Vagina (tissue), 2 donors: Measurements from ENCODE around the gene ATP7B. TPM values are rescaled to one million over a fixed set of nuclear protein-coding genes. Genes with fewer than 3 reads are reported as not detected.
"Not testable (repeated sequence)": the region's sequence is repeated elsewhere in the genome, so short reads cannot be mapped to it uniquely, and the experiment has no call there.

Source experiments
- DNase-seq, 2 donors: peaks; one replicate each; pipeline ENCODE4 v3.0.0-alpha.2; 2017; ENCODE audit errors: extremely low spot score in 2 of 2
- H3K27ac ChIP-seq: fragments of 200-600 bp; sonication (generic); one replicate; pipeline ENCODE4 v1.5.1; 2019
- H3K27me3 ChIP-seq: fragments of 200-600 bp; sonication (generic); one replicate; pipeline ENCODE4 v1.5.1; 2019
- H3K36me3 ChIP-seq, 2 donors: fragments of 200-600 bp; sonication (generic); one replicate each; pipeline ENCODE4 v1.5.1; 2017 to 2019
- H3K4me1 ChIP-seq: fragments of 200-600 bp; sonication (generic); one replicate; pipeline ENCODE4 v1.5.1; 2019
- H3K4me3 ChIP-seq, 2 donors: fragments of 200-600 bp; sonication (generic); 1 replicate in 1 of 2; 2 replicates in 1 of 2; pipeline ENCODE4 v1.5.1; 2016 to 2019
- H3K9me3 ChIP-seq: fragments of 200-600 bp; sonication (generic); one replicate; pipeline ENCODE4 v1.5.1; 2019
- CTCF ChIP-seq, 3 experiments: fragments of 450-650 bp in 2 of 3; fragments of 200-600 bp in 1 of 3; sonication (generic) in 1 of 3; IDR thresholded peaks; one replicate each; pipeline ENCODE4 v1.5.1; 2017 to 2019; ENCODE audit warnings: antibody characterized with exemption in 3 of 3, mild to moderate bottlenecking in 2 of 3, moderate library complexity in 2 of 3
- POLR2A ChIP-seq, 2 donors: fragments of 450-650 bp; IDR thresholded peaks; one replicate each; pipeline ENCODE4 v1.6.1; 2017; ENCODE audit warnings: antibody characterized with exemption in 2 of 2, mild to moderate bottlenecking in 2 of 2, moderate library complexity in 2 of 2
- POLR2AphosphoS5 ChIP-seq, 2 donors: sonication (generic); formaldehyde crosslinking; IDR thresholded peaks; one replicate each; pipeline ENCODE4 v1.9.0; 2017; ENCODE audit warnings: antibody characterized with exemption in 2 of 2, mild to moderate bottlenecking in 2 of 2, low read depth in 1 of 2; ENCODE audit not compliant: insufficient read depth in 1 of 2
- intact Hi-C: fragments of 100-400 bp; cut with DNase I; formaldehyde crosslinking; loops from one replicate; pipeline ENCODE4 v1.15.1; 2023
- total RNA-seq: library from RNA; depleted of rRNA; stranded (reverse); fragments of >200 nt; gene quantifications from one replicate; pipeline ENCODE4 v1.2.3, GENCODE V29; 2016

The ATP7B gene
- total RNA-seq, 1 donor from 2014 or later: 2.5 TPM

GRCh38 chr13:52043675-52044074 is 32.4 kb upstream of the ATP7B start:
- no peak overlapping the region for H3K4me3 ChIP-seq
- H3K27me3 ChIP-seq: no peaks in the 10 kb centered on the region
- intact Hi-C loops: no loop called here
- TF ChIP-seq POLR2AphosphoS5 (IDR thresholded peaks at IDR 0.05; ENCODE audit: insufficient read depth in 1 of 2, low read depth in 1 of 2) (no peak), POLR2A (IDR thresholded peaks at IDR 0.05) (no peak), CTCF (IDR thresholded peaks at IDR 0.05) (no peak)
- H3K9me3 ChIP-seq: no peaks in the 10 kb centered on the region
- no peaks in the 10 kb centered on the region for H3K4me1 ChIP-seq
- H3K27ac ChIP-seq: no peak overlapping the region
- no peaks in the 10 kb centered on the region for H3K36me3 ChIP-seq
- DNase-seq: no peak

GRCh38 chr13:52036037-52036436 is 24.8 kb upstream of the ATP7B start:
- intact Hi-C loops: no loop called here
- H3K4me1 ChIP-seq: no peaks in the 10 kb centered on the region
- no peak for DNase-seq
- TF ChIP-seq POLR2AphosphoS5 (IDR thresholded peaks at IDR 0.05; ENCODE audit: insufficient read depth in 1 of 2, low read depth in 1 of 2): no peak
- no peak for TF ChIP-seq POLR2A (IDR thresholded peaks at IDR 0.05)
- no peak for TF ChIP-seq CTCF (IDR thresholded peaks at IDR 0.05)
- H3K27ac ChIP-seq: no peak overlapping the region
- no peaks in the 10 kb centered on the region for H3K27me3 ChIP-seq
- no peaks in the 10 kb centered on the region for H3K36me3 ChIP-seq
- no peaks in the 10 kb centered on the region for H3K9me3 ChIP-seq
- H3K4me3 ChIP-seq: no peak overlapping the region

GRCh38 chr13:52034616-52035226 is 23.5 kb upstream of the ATP7B start:
- Histone ChIP-seq H3K36me3 (no peaks in the 10 kb centered on the region), H3K4me3 (no peak overlapping the region), H3K9me3 (no peaks in the 10 kb centered on the region), H3K27me3 (no peaks in the 10 kb centered on the region), H3K27ac (no peak overlapping the region), H3K4me1 (no peaks in the 10 kb centered on the region)
- DNase-seq: no peak
- intact Hi-C loops: no loop called here
- TF ChIP-seq CTCF (IDR thresholded peaks at IDR 0.05): no peak
- TF ChIP-seq POLR2AphosphoS5 (IDR thresholded peaks at IDR 0.05; ENCODE audit: insufficient read depth in 1 of 2, low read depth in 1 of 2): no peak
- no peak for TF ChIP-seq POLR2A (IDR thresholded peaks at IDR 0.05)

GRCh38 chr13:52033039-52033438 is 21.8 kb upstream of the ATP7B start:
- TF ChIP-seq CTCF (IDR thresholded peaks at IDR 0.05) (no peak), POLR2A (IDR thresholded peaks at IDR 0.05) (no peak), POLR2AphosphoS5 (IDR thresholded peaks at IDR 0.05; ENCODE audit: insufficient read depth in 1 of 2, low read depth in 1 of 2) (no peak)
- no peaks in the 10 kb centered on the region for H3K9me3 ChIP-seq
- H3K4me1 ChIP-seq: no peaks in the 10 kb centered on the region
- intact Hi-C loops: no loop called here
- DNase-seq: no peak
- H3K27me3 ChIP-seq: no peaks in the 10 kb centered on the region
- H3K27ac ChIP-seq: no peak overlapping the region
- H3K36me3 ChIP-seq: peaks cover 0 to 4% of the 10 kb centered on the region in 2 donors
- H3K4me3 ChIP-seq: no peak overlapping the region

GRCh38 chr13:52030401-52030800 is 19.2 kb upstream of the ATP7B start:
- H3K27me3 ChIP-seq, H3K27ac ChIP-seq, H3K4me3 ChIP-seq, intact Hi-C loops, H3K36me3 ChIP-seq, H3K9me3 ChIP-seq, H3K4me1 ChIP-seq, DNase-seq: not testable (repeated sequence)
